Spleen (tissue), 11 donors: ENCODE measurements around the gene EZH1. TPM values are rescaled to one million over a fixed set of nuclear protein-coding genes. Genes with fewer than 3 reads are reported as not detected.
"Not testable (repeated sequence)": the region's sequence is repeated elsewhere in the genome, so short reads cannot be mapped to it uniquely, and the experiment has no call there.

Source experiments
- DNase-seq: peaks from one replicate; pipeline ENCODE4 v3.0.0-alpha.2; 2020
- H3K27ac ChIP-seq, 8 donors: fragments of 200-600 bp; sonication (generic) in 7 of 8; 1 replicate in 4 of 8; 2 replicates in 4 of 8; pipeline versions ENCODE4 v1.5.0 to v1.8.0; 2016 to 2021; ENCODE audit warnings: inconsistent platforms in 4 of 8, mild to moderate bottlenecking in 4 of 8, moderate library complexity in 1 of 8
- H3K27me3 ChIP-seq, 7 donors: fragments of 200-600 bp; sonication (generic) in 6 of 7; replicated peaks in 1 of 7; 1 replicate in 4 of 7; 2 replicates in 3 of 7; pipeline versions ENCODE4 v1.5.0 to v1.8.0; 2016 to 2021; ENCODE audit warnings: inconsistent platforms in 3 of 7, mild to moderate bottlenecking in 1 of 7
- H3K36me3 ChIP-seq, 6 donors: fragments of 200-600 bp; sonication (generic) in 5 of 6; 1 replicate in 4 of 6; 2 replicates in 2 of 6; pipeline versions ENCODE4 v1.5.0 to v1.8.0; 2016 to 2021; ENCODE audit warnings: inconsistent platforms in 2 of 6
- H3K4me1 ChIP-seq, 6 donors: fragments of 200-600 bp; sonication (generic) in 5 of 6; 1 replicate in 3 of 6; 2 replicates in 3 of 6; pipeline versions ENCODE4 v1.5.0 to v1.8.0; 2016 to 2021; ENCODE audit warnings: inconsistent platforms in 3 of 6
- H3K4me3 ChIP-seq, 8 donors: fragments of 200-600 bp; sonication (generic) in 7 of 8; 1 replicate in 4 of 8; 2 replicates in 4 of 8; pipeline versions ENCODE4 v1.5.0 to v1.8.0; 2016 to 2021; ENCODE audit warnings: inconsistent platforms in 4 of 8, mild to moderate bottlenecking in 4 of 8, moderate library complexity in 2 of 8
- H3K9me3 ChIP-seq, 8 donors: fragments of 200-600 bp; sonication (generic) in 7 of 8; 1 replicate in 4 of 8; 2 replicates in 4 of 8; pipeline versions ENCODE4 v1.5.0 to v1.8.0; 2016 to 2021; ENCODE audit warnings: inconsistent platforms in 4 of 8
- POLR2A ChIP-seq, 3 donors: fragments of 450-650 bp; IDR thresholded peaks; one replicate each; pipeline ENCODE4 v1.5.1; 2017; ENCODE audit warnings: antibody characterized with exemption in 3 of 3, mild to moderate bottlenecking in 1 of 3
- POLR2AphosphoS5 ChIP-seq, 3 donors: sonication (generic); formaldehyde crosslinking; IDR thresholded peaks; one replicate each; pipeline ENCODE4 v1.5.1; 2017; ENCODE audit warnings: antibody characterized with exemption in 3 of 3
- WGBS, 5 donors: extraction: QIAGEN DNeasy Blood & Tissue Kit in 3 of 5; methylation state at CpG; one replicate each; pipeline versions ENCODE4 v1.1.5 to v1.1.7; 2013 to 2018; 5-methylcytosine and 5-hydroxymethylcytosine counted together
- intact Hi-C: fragments of 100-400 bp; cut with DNase I; formaldehyde crosslinking; loops from one replicate; pipeline ENCODE4 v1.15.0; 2023; ENCODE audit warnings: low total_unique reads
- polyA plus RNA-seq, 3 donors: library from polyadenylated mRNA; stranded (reverse); fragments of 200-250 nt; gene quantifications; one replicate each; pipeline ENCODE4 v1.2.1, GENCODE V29; 2013
- total RNA-seq, 7 donors: library from RNA; depleted of rRNA in 3 of 7; stranded (reverse); fragments of >200 nt in 3 of 7; fragmentation: NEBNext Ultra II Directional in 4 of 7; extraction: Animal tissue kit (Norgen Biotek cat#: 25700) in 4 of 7; gene quantifications; one replicate each; pipeline versions ENCODE4 v1.1.0 to v1.2.1, GENCODE V29; 2016 to 2021
- TF ChIP-seq, protein P1 (sequence below), 11 experiments: fragments of 200-600 bp in 7 of 11; fragments of 450-650 bp in 4 of 11; sonication (generic) in 4 of 11; IDR thresholded peaks in 8 of 11; conservative IDR thresholded peaks in 3 of 11; 1 replicate in 7 of 11; 2 replicates in 4 of 11; pipeline versions ENCODE4 v1.4.0 to v1.8.0; 2016 to 2021; ENCODE audit warnings: antibody characterized with exemption in 11 of 11, inconsistent platforms in 4 of 11, mild to moderate bottlenecking in 1 of 11
- donor health status: healthy with polysubstance abuse.
- donor health status: DM: no; HTN: no; CAD: no; lungs with moderate emphysema.
- donor health status: DM: no; HTN: no; CAD: no.
- donor health status: Bipolar disorder and iron deficiency.
- donor health status: healthy.
- donor health status: DM: no; HTN: no; CAD: no.
- donor health status: DM: yes; HTN: yes; CAD: no.

The EZH1 gene
- total and polyA plus RNA-seq, 10 donors = 24.1 to 104 (median 68.0) TPM

DNA sequence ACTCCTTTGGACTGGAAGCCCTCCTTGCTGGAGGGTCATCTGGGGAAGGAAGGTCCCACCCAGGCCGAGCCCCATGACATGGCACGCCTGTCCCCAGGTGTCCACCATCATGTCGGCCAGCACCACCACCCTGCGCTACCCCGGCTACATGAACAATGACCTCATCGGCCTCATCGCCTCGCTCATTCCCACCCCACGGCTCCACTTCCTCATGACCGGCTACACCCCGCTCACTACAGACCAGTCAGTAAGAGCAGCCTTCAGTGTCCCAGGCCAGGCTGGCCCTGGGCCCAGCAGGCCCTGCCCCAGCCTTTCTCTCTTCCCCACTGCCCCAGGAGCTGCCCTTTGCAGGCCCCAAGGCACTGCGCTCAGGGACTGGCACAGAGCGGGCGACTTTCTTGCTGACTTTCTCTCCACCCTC lies 79.2 kb downstream of the EZH1 start:
- no peak for DNase-seq
- Histone ChIP-seq H3K27ac (no peak overlapping the region), H3K36me3 (peaks cover 0 to 89% (median 33%) of the 10 kb centered on the region in 6 donors), H3K4me3 (no peak overlapping the region), H3K4me1 (peaks cover 0 to 43% (median 16%) of the 10 kb centered on the region in 6 donors), H3K9me3 (no peaks in the 10 kb centered on the region), H3K27me3 (peaks cover 0 to 15% (median 0%) of the 10 kb centered on the region in 7 donors)
- intact Hi-C loops = no loop called here
- 86 to 94% (median 87%) methylated on average over 13 to 14 of the region's 14 CpGs for WGBS, 5 donors
- TF ChIP-seq, protein P1, sequence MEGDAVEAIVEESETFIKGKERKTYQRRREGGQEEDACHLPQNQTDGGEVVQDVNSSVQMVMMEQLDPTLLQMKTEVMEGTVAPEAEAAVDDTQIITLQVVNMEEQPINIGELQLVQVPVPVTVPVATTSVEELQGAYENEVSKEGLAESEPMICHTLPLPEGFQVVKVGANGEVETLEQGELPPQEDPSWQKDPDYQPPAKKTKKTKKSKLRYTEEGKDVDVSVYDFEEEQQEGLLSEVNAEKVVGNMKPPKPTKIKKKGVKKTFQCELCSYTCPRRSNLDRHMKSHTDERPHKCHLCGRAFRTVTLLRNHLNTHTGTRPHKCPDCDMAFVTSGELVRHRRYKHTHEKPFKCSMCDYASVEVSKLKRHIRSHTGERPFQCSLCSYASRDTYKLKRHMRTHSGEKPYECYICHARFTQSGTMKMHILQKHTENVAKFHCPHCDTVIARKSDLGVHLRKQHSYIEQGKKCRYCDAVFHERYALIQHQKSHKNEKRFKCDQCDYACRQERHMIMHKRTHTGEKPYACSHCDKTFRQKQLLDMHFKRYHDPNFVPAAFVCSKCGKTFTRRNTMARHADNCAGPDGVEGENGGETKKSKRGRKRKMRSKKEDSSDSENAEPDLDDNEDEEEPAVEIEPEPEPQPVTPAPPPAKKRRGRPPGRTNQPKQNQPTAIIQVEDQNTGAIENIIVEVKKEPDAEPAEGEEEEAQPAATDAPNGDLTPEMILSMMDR (IDR thresholded peaks at IDR 0.05 in 8 of 11, conservative IDR thresholded peaks at IDR 0.05 in 3 of 11) = no peak
- TF ChIP-seq POLR2AphosphoS5 (IDR thresholded peaks at IDR 0.05) = no peak
- TF ChIP-seq POLR2A (IDR thresholded peaks at IDR 0.05) = no peak

DNA sequence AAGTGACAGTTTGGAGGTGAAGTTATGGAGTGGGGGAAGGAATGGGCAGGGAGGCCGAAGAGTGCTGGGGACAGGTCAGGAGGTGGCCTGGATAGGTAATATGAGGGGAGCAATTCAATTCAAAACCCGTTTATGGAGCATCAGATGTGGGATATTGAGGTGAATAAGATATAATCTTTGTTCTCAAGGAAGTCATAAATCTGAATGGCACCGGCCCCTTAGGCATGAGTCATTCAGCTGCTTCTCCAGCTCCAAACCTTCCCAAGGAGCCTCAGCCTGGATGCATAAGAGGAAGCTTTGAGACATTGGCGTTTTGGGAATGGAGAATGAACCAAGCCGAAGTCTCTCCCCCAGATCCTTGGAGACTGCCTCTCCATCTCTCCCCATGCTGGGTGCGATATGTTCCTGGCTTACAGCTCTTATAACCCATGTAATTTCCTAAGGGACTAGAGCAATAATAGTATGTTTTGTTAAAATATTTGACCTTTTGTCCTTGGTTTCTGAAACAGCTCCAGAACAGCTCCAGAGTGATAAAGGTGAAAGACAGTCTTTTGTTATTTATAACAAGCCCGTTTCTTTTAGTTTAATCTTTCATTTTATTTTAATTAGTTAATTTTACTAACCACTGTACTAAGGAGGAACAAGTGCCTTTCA lies 84.0 kb downstream of the EZH1 start:
- intact Hi-C loops = no loop called here
- no peak overlapping the region for H3K27ac ChIP-seq
- H3K36me3 ChIP-seq = peaks cover 0 to 41% (median 12%) of the 10 kb centered on the region in 6 donors
- 68 to 78% (median 69%) methylated on average over 7 of the region's 7 CpGs for WGBS, 5 donors
- no peaks in the 10 kb centered on the region for H3K9me3 ChIP-seq
- no peak for DNase-seq
- peaks cover 0 to 33% (median 20%) of the 10 kb centered on the region in 6 donors for H3K4me1 ChIP-seq
- peaks cover 0 to 9% (median 0%) of the 10 kb centered on the region in 7 donors for H3K27me3 ChIP-seq
- TF ChIP-seq POLR2AphosphoS5 (IDR thresholded peaks at IDR 0.05) (no peak), POLR2A (IDR thresholded peaks at IDR 0.05) (no peak)
- TF ChIP-seq, protein P1 (IDR thresholded peaks at IDR 0.05 in 8 of 11, conservative IDR thresholded peaks at IDR 0.05 in 3 of 11) = no peak
- no peak overlapping the region for H3K4me3 ChIP-seq

DNA sequence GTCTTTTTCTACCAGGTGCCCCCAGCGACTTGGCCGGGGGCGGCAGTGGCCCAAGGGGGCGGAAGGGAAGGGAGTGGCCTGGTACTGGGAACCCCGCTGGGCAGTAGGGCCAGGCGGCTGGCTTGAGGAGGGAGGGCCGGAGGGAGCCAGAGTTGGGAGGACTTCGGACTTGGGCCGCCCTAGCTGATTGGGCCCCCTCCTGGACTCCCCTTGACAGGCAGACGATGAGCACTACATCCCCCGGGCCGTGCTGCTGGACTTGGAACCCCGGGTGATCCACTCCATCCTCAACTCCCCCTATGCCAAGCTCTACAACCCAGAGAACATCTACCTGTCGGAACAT lies 84.9 kb downstream of the EZH1 start:
- DNase-seq, H3K9me3 ChIP-seq, intact Hi-C loops: not testable (repeated sequence)
- WGBS, 5 donors = 74 to 100% (median 96%) methylated on average over 1 to 5 of the region's 14 CpGs
- Histone ChIP-seq H3K4me3 (peak overlapping the region in 5 of 8 donors; percentile 54 to 94 (median 72)), H3K27me3 (peaks cover 0 to 13% (median 0%) of the 10 kb centered on the region in 7 donors), H3K36me3 (peaks cover 0 to 32% (median 6%) of the 10 kb centered on the region in 6 donors), H3K4me1 (peaks cover 0 to 35% (median 20%) of the 10 kb centered on the region in 6 donors), H3K27ac (peak overlapping the region in 4 of 8 donors; percentile 72 to 82 (median 78))

DNA sequence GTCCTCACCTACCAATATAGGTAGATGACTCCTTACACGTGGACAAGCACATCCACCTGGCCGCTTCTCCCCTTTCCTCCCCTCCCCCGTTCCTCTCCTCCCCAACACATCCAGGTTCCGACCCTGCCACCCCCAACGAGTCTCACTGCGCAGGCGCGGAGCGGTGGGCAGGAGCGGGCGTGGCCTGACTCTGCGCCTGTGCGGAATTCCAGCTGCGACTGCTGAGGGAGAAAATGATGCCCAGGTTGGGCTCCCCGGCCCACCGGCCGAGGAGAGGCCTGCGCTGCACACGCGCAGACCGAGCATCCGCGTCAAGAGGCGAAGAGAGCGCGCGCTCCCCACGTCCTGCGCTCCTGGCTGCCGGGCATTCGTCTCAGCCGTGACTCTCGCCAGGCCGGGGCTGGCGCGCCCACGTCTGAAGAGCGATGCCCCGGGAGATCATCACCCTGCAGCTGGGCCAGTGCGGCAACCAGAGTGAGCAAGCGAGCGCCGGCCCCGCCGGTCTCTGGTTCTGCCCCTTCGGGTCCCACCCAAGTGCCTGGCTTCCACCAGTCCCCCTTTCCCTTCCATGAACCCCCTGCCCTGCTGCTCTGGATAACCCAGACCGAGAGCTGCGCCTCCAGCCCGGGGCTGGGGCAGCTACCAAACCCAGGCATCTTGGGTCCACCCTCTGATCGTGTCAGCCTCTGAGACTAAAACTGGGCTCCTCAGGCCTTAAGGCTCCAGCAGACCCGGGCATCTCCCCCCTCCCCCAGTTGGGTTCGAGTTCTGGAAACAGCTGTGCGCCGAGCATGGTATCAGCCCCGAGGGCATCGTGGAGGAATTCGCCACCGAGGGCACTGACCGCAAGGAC lies 85.5 kb downstream of the EZH1 start, which contains the start of gene TUBG2:
TSS of gene TUBG2 (plus strand) at position 206 of the 853 bp plus-strand sequence. CDS start at position 426, 220 bp downstream.
- H3K36me3 ChIP-seq = peaks cover 0 to 27% (median 6%) of the 10 kb centered on the region in 6 donors
- no peaks in the 10 kb centered on the region for H3K9me3 ChIP-seq
- H3K27me3 ChIP-seq = peaks cover 0 to 18% (median 0%) of the 10 kb centered on the region in 7 donors
- intact Hi-C loops = no loop called here
- peak; percentile 87 for DNase-seq
- peak within 1 kb of the TSS; percentile 53 to 82 (median 73) for H3K27ac ChIP-seq
- 3 to 11% (median 5%) methylated on average over 36 to 58 of the region's 59 CpGs for WGBS, 5 donors
- peak within 1 kb of the TSS; percentile 53 to 94 (median 66) for H3K4me3 ChIP-seq
- peaks cover 0 to 38% (median 21%) of the 10 kb centered on the region in 6 donors for H3K4me1 ChIP-seq
- TF ChIP-seq POLR2A (IDR thresholded peaks at IDR 0.05) (peak in 2 of 3 donors; percentile 12 to 14), POLR2AphosphoS5 (IDR thresholded peaks at IDR 0.05) (peak; percentile 75 to 88 (median 85))
- TF ChIP-seq, protein P1 (IDR thresholded peaks at IDR 0.05 in 8 of 11, conservative IDR thresholded peaks at IDR 0.05 in 3 of 11) = peak in 1 of 11 experiments; percentile 18
